Superior temporal gyrus (tissue), 1 donor: Measurements from ENCODE around the gene LINGO3.

Experiments
- DNase-seq: peaks from one replicate; pipeline ENCODE4 v3.0.0-alpha.2; 2016; ENCODE audit errors: extremely low spot score

The LINGO3 gene

GRCh38 chr19:2328401-2329148, 20.6 kb upstream of the LINGO3 start, which contains the start of the genes LSM7 and SPPL2B:
TSS of gene LSM7 (minus strand) at chr19:2328586. CDS start at chr19:2328566, 20 bp downstream.
TSS of gene SPPL2B (plus strand) at chr19:2328684. CDS start at chr19:2328710, 26 bp downstream.
- peak; percentile 93 for DNase-seq

- DNase-seq: no peak
These were observed 19.9 kb upstream of the LINGO3 start for GRCh38 chr19:2327773-2328400.

- DNase-seq: no peak
These were observed 18.9 kb upstream of the LINGO3 start for GRCh38 chr19:2326699-2327360.

- no peak for DNase-seq
These were observed 17.5 kb upstream of the LINGO3 start for GRCh38 chr19:2325281-2326046.

GRCh38 chr19:2324220-2324948, 16.4 kb upstream of the LINGO3 start:
- no peak for DNase-seq

- no peak for DNase-seq
These were observed 15.8 kb upstream of the LINGO3 start for GRCh38 chr19:2323707-2324106.

- DNase-seq: no peak
These were observed 13.8 kb upstream of the LINGO3 start for GRCh38 chr19:2321565-2322283.

GRCh38 chr19:2320939-2321338, 13.0 kb upstream of the LINGO3 start:
- no peak for DNase-seq

- DNase-seq: no peak
These were observed 12.1 kb upstream of the LINGO3 start for GRCh38 chr19:2320049-2320448.

- DNase-seq: no peak
These were observed 11.6 kb upstream of the LINGO3 start for GRCh38 chr19:2319551-2319950.

- DNase-seq: no peak
These were observed 11.0 kb upstream of the LINGO3 start for GRCh38 chr19:2318923-2319322.

- DNase-seq: no peak
These were observed 9.8 kb upstream of the LINGO3 start for GRCh38 chr19:2317756-2318155.

GRCh38 chr19:2317300-2317699, 9.3 kb upstream of the LINGO3 start:
- no peak for DNase-seq

GRCh38 chr19:2315818-2316353, 7.9 kb upstream of the LINGO3 start:
- peak; percentile 70 for DNase-seq

GRCh38 chr19:2315121-2315817, 7.3 kb upstream of the LINGO3 start:
- no peak for DNase-seq

GRCh38 chr19:2312820-2313501, 5.0 kb upstream of the LINGO3 start:
- no peak for DNase-seq

- no peak for DNase-seq
These were observed 3.1 kb upstream of the LINGO3 start for GRCh38 chr19:2311093-2311492.

- DNase-seq: no peak
These were observed 1.9 kb upstream of the LINGO3 start for GRCh38 chr19:2309734-2310362.
